Central memory CD4-positive, alpha-beta T cell (primary cell): ENCODE data around the gene SYT5.

Source experiments
- DNase-seq: peaks from one replicate; pipeline ENCODE4 v3.0.0; 2022

The SYT5 gene

DNA sequence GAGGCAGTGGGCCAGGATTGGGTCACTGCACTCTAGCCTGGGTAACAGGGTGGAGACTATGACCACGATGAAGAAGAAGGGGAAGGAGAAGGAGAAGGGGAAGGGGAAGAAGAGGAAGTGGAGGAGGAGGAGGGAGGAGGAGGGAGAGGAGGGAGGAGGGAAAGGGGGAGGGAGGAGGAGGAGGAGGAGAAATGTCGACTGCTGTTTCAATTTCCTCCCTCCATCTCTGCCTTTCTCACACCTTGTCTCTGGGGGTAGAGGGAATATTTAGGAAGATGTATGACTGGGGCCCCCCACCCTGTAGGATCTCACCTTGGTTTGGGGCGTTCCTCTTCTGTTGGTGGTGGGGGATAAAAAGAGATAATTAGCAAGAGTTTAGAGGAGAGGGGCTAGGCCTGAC lies 34.9 kb downstream of the SYT5 start:
- DNase-seq, result no peak

- DNase-seq, result no peak
Measured at GRCh38 chr19:55141696-55142095, 38.4 kb downstream of the SYT5 start.

- no peak for DNase-seq
Measured at GRCh38 chr19:55137915-55138314, 42.2 kb downstream of the SYT5 start.

- no peak for DNase-seq
Measured at GRCh38 chr19:55136399-55137102, 43.5 kb downstream of the SYT5 start.

- DNase-seq, result no peak
Measured at GRCh38 chr19:55134736-55135135, 45.4 kb downstream of the SYT5 start.

- DNase-seq, result no peak
Measured at GRCh38 chr19:55133639-55134444, 46.2 kb downstream of the SYT5 start.

- no peak for DNase-seq
Measured at GRCh38 chr19:55132453-55133129, 47.5 kb downstream of the SYT5 start.

- DNase-seq, result no peak
Measured at GRCh38 chr19:55131421-55131820, 48.7 kb downstream of the SYT5 start.
